GM12874 (cell line): ENCODE data around the gene GPD1L.

ENCODE experiments used
- TF ChIP-seq, protein P1 (sequence below): IDR thresholded peaks from 2 replicates; pipeline ENCODE4 v1.5.1; 2011; ENCODE audit warnings: low read depth, mild to moderate bottlenecking, control low read depth, low read length, moderate library complexity; ENCODE audit not compliant: insufficient read depth

The GPD1L gene

DNA sequence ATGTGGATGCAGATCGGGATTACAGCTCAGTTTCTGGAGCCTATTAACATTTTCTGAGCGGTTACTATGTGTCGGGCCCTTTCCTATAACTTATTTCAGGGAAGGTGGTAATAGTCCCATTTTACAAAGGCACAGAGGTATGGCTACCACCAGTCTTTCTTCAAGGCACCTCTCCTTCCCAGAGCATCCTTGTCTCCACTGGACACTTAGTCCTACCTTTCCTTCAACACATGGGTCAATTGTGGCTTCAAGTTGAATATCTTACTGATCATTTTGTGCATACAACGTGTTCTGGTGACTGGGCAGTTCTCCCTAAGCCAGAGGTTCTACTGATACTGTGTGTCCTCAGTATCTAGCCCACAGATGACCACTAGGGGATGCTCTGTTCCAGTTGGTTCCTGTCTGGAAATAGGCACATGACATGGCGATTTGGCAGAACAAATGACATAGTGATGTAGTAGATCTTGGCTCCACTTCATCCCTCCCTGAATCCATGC is 71.3 kb downstream of the GPD1L start:
- TF ChIP-seq, protein P1, sequence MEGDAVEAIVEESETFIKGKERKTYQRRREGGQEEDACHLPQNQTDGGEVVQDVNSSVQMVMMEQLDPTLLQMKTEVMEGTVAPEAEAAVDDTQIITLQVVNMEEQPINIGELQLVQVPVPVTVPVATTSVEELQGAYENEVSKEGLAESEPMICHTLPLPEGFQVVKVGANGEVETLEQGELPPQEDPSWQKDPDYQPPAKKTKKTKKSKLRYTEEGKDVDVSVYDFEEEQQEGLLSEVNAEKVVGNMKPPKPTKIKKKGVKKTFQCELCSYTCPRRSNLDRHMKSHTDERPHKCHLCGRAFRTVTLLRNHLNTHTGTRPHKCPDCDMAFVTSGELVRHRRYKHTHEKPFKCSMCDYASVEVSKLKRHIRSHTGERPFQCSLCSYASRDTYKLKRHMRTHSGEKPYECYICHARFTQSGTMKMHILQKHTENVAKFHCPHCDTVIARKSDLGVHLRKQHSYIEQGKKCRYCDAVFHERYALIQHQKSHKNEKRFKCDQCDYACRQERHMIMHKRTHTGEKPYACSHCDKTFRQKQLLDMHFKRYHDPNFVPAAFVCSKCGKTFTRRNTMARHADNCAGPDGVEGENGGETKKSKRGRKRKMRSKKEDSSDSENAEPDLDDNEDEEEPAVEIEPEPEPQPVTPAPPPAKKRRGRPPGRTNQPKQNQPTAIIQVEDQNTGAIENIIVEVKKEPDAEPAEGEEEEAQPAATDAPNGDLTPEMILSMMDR, result peak; percentile 91

DNA sequence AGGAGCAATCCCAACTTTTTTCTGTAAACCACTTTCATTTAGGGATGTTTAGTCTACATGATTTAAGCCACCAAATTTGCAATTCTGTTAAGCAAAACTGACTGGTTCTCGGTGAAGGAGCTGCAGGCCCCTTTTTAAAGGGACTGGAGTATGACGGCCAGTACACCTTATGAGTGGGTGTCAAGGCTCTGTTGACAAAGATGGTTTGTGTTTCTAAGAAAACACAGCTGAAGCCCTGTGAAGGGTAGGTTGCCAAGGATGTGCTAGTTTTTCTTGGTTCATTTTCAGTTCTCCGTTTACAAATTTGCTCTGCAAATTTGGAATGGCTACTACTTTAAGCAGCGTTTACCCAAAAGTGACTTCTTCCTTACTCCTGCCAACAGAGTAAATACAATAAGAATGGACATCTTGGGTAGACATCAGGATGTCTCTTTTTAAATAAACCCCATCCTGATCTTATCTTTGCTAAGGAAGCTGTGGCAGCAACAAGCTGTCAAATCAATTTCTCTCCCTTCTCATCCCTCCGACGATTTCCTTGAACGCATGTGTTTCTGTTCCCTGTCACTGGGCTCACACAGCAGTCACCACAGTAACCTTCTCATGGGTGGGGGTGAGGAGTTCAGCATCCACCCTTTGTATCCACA is 73.8 kb downstream of the GPD1L start:
- TF ChIP-seq, protein P1, result no peak

DNA sequence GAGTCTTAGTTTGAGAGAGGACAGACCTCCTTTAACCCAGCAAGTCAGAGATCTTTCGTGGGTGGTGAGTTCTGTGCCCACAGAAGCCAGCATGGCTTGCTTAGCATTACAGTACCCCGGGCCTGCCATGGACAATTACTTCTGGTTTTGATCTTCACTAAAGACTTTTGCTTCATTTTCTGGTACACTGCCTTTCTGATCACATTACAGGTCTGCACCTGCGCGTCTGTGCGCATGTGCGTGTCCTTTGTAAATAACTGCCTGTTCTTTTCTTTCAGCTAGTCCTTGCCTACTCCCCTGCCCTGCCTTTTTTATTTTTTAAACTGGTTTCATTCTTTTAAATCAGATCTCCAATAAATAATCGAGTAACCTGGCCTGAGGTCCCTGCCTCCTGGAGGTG is 74.9 kb downstream of the GPD1L start:
- TF ChIP-seq, protein P1, result no peak

DNA sequence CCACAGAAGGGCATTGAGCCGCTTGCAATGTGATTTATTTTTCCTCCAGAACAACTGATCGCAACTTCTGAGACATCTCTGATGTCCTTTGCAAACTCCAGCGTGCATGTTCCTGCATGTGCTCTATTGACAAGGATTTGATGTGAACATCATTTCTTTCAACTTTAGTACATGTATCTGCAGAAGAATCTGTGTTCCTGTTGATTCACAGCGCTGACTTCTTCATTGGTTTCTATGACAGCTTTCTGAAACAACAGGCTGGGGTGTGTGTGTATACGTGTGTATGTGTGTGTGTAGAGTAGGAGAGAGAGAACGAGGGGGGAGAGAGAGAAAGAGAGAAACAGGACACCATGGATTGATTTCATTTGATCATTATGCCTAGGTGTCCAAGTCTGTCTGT is 75.4 kb downstream of the GPD1L start:
- TF ChIP-seq, protein P1, result no peak

DNA sequence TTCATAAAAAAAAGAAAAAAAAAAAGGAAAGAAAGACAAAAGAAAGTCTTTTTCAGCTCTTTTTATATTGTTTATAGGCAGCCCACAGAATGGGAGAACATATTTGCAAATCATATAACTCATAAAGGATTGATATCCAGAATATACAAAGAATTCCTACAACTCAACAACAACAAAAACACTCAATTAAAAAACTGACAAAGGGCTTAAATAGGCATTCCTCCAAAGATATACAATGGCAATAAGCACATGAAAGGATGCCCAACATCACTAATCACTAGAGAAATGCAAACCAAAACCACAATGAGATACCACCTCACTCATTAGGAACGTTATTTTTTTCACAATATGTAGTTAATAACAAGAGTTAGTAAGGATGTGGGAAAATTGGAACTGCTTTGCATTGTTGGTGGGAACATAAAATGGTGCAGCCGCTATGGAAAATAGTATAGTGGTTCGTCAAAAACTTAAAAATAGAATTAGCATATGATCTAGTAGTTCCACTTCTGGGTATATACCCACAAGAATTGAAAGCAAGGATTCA is 77.8 kb downstream of the GPD1L start:
- TF ChIP-seq, protein P1, result no peak

DNA sequence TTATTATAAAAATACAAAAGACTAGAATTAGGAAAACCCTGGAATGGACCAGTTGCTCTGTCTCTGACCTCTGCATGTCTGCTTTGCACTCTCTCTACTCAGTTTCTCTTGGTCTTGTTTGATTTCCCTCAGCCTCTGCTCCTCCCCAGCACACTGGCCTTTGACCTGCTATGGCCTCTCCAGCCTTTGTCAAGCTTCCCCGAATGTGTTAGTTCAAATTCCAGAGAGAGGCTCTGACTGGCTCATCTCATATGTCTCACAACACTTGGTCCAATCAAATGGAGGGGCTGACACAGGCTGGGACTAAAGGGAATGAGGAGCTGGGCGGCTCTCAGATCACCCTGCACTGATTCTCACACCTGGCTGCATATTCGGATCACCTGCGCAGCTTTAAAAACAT is 79.7 kb downstream of the GPD1L start:
- TF ChIP-seq, protein P1, result no peak

DNA sequence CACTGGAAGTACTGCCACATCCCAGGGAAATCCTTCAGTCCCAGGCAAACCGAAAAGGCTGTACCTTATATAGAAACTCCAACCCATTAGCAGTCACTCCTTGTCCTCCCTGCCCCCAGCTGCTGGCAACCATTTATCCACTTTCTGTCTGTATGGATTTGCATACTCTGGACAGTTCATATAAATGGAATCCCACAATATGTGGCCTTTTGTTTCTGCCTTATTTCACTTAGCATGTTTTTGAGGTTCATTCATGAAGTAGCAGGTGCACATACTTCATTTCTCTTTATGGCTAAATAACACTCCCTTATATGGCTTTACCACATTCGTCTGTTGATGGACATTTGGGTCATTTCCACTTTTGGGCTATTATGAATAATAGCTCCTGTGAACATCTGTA is 80.5 kb downstream of the GPD1L start:
- TF ChIP-seq, protein P1, result no peak
